Memory B cell (primary cell): Measurements from ENCODE around the gene DPP10.
"Not testable (repeated sequence)": the region's sequence is repeated elsewhere in the genome, so short reads cannot be mapped to it uniquely, and the experiment has no call there.

Experiments
- ATAC-seq: fragments of 150-1000 bp; cut with Tn5 transposase; 2 replicates; pipeline ENCODE4 v1.10.0; 2021; ENCODE audit warnings: low read depth, mild to moderate bottlenecking, moderate library complexity
- DNase-seq, 2 donors: peaks; one replicate each; pipeline ENCODE4 v3.0.0; 2022; ENCODE audit warnings: low spot score in 2 of 2
- H3K27ac Mint-ChIP-seq: one replicate; pipeline ENCODE4 v1.8.0; 2022; ENCODE audit warnings: mild to moderate bottlenecking, moderate library complexity, mixed read lengths
- H3K27me3 Mint-ChIP-seq: one replicate; pipeline ENCODE4 v1.8.0; 2022; ENCODE audit warnings: mixed read lengths
- H3K36me3 Mint-ChIP-seq: one replicate; pipeline ENCODE4 v1.8.0; 2022; ENCODE audit warnings: mild to moderate bottlenecking, mixed read lengths
- H3K4me1 Mint-ChIP-seq: one replicate; pipeline ENCODE4 v1.8.0; 2022; ENCODE audit warnings: mixed read lengths
- H3K4me3 Mint-ChIP-seq: one replicate; pipeline ENCODE4 v1.8.0; 2022; ENCODE audit warnings: mild to moderate bottlenecking, moderate library complexity, mixed read lengths
- H3K9me3 Mint-ChIP-seq: one replicate; pipeline ENCODE4 v1.8.0; 2022; ENCODE audit warnings: mixed read lengths

DPP10 gene

DNA sequence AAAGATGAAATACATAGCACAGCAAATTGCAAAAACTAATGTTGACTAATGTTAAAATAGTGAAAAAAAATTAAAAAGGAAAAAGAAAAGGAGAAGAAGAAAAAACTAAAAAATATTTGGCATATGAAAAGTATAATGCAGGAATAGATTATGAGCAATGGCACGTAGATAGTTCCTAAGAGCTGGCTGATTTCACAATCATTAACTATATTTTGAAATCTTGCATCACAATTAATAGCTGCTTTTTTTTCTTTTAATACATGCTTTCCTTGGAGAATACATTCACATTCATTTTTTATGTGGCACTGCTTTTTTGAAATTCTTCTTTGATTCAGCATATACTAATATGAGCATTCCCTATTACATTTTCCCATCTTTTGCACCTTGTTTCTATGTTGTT lies 299.8 kb downstream of the DPP10 start:
- ATAC-seq = no peak

DNA sequence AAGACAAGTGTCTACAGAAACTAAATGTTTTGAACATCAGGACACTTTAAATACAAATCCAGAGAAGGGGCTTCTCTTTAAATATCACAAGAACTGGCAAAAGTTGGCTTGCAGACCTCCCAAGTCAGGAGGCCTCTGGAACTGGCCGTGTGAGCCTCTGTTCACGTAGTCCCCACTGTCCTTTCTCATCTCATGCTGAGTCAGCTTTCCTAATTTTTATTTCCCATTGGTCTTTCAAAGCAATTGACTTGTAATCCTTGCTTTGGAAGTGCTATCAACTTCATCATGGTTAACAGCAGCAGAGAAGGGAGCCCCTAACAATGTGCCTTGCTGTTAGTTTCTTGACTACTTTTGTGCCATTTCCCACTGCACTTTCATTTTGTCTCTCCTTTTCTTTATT lies 303.3 kb downstream of the DPP10 start:
- Mint-ChIP-seq H3K4me1 (no peaks in the 10 kb centered on the region), H3K9me3 (no peaks in the 10 kb centered on the region), H3K27ac (no peak overlapping the region), H3K4me3 (no peak overlapping the region), H3K36me3 (no peaks in the 10 kb centered on the region), H3K27me3 (no peaks in the 10 kb centered on the region)
- DNase-seq (no peak), ATAC-seq (no peak)

More for the DNA sequence above, 299.8 kb downstream of the DPP10 start:
- no peak overlapping the region for H3K27ac Mint-ChIP-seq
- no peaks in the 10 kb centered on the region for H3K36me3 Mint-ChIP-seq
- H3K4me1 Mint-ChIP-seq = no peaks in the 10 kb centered on the region
- H3K9me3 Mint-ChIP-seq = no peaks in the 10 kb centered on the region
- H3K27me3 Mint-ChIP-seq = no peaks in the 10 kb centered on the region
- no peak for DNase-seq
- no peak overlapping the region for H3K4me3 Mint-ChIP-seq

DNA sequence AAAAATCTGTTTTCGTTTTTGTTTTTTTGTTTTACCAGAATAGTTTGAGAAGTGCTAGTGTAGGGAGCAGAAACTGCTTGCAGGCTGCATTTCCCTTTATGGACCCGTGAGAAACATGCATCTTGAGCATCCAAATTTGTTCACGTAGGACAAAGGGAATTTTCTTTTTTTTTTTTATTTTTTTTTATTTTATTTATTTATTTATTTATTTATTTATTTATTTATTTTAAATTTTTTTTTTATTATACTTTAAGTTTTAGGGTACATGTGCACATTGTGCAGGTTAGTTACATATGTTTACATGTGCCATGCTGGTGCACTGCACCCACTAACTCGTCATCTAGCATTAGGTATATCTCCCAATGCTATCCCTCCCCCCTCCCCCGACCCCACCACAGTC lies 305.7 kb downstream of the DPP10 start:
- ATAC-seq, DNase-seq, H3K36me3 Mint-ChIP-seq, H3K4me3 Mint-ChIP-seq, H3K27me3 Mint-ChIP-seq, H3K9me3 Mint-ChIP-seq, H3K4me1 Mint-ChIP-seq, H3K27ac Mint-ChIP-seq: not testable (repeated sequence)

DNA sequence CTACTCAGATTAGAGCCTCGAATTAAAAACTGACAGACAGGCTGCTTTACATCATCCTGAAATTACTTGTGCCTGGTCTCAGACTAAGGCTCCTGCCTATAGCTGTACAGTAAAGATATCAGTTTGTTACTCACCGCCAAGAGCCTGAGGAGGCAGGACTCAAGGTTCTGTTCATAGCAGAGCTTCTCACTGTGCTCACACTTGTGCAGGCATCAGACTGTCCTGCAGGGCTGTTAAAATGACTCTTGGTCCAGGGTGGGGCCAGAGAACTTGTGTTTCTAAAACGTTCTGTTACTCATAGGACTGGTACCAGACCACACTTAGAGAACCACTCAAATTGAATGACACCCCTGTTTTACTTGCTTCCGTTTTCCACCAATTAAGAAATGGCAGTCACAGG lies 310.0 kb downstream of the DPP10 start:
- H3K4me1 Mint-ChIP-seq = no peaks in the 10 kb centered on the region
- no peak overlapping the region for H3K27ac Mint-ChIP-seq
- H3K36me3 Mint-ChIP-seq = no peaks in the 10 kb centered on the region
- peaks cover 4% of the 10 kb centered on the region for H3K27me3 Mint-ChIP-seq
- H3K4me3 Mint-ChIP-seq = no peak overlapping the region
- no peak for DNase-seq
- ATAC-seq = no peak
- peaks cover 1% of the 10 kb centered on the region for H3K9me3 Mint-ChIP-seq

DNA sequence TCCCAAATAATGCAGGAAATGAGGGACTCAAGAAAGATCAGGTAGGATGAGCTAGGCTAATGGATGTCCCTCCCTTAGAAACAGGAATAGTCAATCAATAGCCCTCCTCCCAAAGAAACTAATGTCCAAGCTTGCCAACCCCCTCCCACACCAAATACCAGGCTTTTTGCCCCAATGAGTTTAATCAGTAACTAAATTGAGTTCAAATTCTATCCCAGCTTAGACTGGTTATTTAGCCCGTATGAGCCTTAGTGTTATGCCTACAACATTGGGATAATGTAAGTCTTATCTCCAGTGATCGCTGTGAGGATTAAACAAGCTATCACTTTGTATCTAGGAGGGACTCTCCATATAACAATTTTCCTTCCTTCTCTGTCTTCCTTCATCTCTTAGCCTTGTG lies 310.7 kb downstream of the DPP10 start:
- H3K4me3 Mint-ChIP-seq = no peak overlapping the region
- H3K27me3 Mint-ChIP-seq = peaks cover 4% of the 10 kb centered on the region
- no peak for DNase-seq
- H3K27ac Mint-ChIP-seq = no peak overlapping the region
- H3K4me1 Mint-ChIP-seq = no peaks in the 10 kb centered on the region
- no peaks in the 10 kb centered on the region for H3K36me3 Mint-ChIP-seq
- ATAC-seq = no peak
- peaks cover 1% of the 10 kb centered on the region for H3K9me3 Mint-ChIP-seq

DNA sequence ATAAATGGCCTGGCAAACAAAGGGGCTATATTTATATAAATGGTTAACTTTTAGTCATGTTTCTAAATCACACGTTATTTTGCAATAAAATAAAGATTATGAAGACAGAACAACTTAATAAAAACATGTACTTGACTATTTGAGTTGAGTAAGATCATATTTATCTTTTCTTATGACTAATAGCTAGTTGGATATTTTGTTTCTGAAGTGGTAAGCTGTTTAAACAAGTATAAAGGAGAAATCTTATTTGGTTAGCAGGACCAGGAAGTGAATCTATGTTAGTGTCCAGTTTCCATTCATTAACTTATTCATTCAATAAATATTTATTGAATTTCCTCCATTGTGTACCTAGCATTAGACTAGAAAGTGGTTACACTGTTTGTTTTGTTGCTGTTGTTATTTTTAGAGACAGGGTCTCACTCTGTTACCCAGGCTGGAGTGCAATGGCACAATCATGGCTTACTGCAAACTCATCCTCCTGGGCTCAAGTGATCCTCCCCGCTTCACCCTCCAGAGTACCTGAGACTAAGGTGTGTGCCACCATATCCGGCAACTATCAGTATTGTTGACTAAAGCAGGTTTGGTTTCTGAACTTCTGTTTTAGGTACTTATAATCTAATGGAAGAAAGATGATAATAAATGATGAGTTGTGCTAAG lies 312.6 kb downstream of the DPP10 start:
- H3K27me3 Mint-ChIP-seq = peaks cover 4% of the 10 kb centered on the region
- peaks cover 1% of the 10 kb centered on the region for H3K9me3 Mint-ChIP-seq
- DNase-seq = no peak
- H3K4me1 Mint-ChIP-seq = no peaks in the 10 kb centered on the region
- no peak overlapping the region for H3K4me3 Mint-ChIP-seq
- H3K27ac Mint-ChIP-seq = no peak overlapping the region
- no peak for ATAC-seq
- no peaks in the 10 kb centered on the region for H3K36me3 Mint-ChIP-seq

DNA sequence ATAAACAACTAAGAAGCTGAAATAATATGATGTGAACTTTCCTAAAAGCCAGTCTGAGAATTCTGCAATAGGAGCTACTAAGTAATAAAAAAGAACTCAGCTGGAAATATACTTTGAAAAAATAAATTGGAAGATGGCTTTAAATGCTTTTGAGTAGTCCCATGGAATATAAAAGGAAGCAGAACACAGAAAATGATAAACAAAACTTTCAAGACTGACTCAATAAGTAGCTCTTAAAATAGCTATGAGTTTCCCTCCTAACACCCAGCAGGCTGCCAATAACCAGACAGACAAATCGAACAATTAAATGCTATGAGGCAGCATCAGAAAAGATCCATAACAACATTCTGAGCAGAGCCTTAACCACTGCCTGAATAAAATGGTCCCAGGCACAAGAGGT lies 319.9 kb downstream of the DPP10 start:
- Mint-ChIP-seq H3K27ac (no peak overlapping the region), H3K9me3 (peaks cover 2% of the 10 kb centered on the region), H3K4me3 (no peak overlapping the region), H3K27me3 (no peaks in the 10 kb centered on the region), H3K36me3 (no peaks in the 10 kb centered on the region), H3K4me1 (no peaks in the 10 kb centered on the region)
- no peak for DNase-seq
- no peak for ATAC-seq

DNA sequence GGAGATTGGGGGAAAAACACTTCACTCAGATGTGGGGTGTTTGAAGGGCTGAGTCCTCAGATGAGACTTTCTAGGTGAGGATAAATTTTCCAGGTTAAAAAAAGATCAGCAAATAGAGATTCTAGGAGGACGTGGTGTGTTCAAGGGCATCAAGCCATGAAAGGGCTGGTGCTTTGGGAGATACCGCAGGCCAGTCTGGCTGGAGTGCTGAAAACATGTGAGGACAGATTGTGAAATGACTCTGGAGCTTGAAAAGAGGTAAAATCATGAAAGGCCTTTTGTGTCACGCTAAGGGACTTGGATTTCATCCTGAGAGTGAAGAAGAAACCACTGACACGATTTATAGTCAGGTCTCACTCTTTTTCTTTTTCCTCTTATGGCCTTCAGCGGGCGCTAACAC lies 320.5 kb downstream of the DPP10 start:
- no peak overlapping the region for H3K27ac Mint-ChIP-seq
- ATAC-seq (no peak), DNase-seq (no peak)
- H3K4me1 Mint-ChIP-seq = no peaks in the 10 kb centered on the region
- no peaks in the 10 kb centered on the region for H3K36me3 Mint-ChIP-seq
- no peak overlapping the region for H3K4me3 Mint-ChIP-seq
- H3K27me3 Mint-ChIP-seq = no peaks in the 10 kb centered on the region
- peaks cover 2% of the 10 kb centered on the region for H3K9me3 Mint-ChIP-seq

DNA sequence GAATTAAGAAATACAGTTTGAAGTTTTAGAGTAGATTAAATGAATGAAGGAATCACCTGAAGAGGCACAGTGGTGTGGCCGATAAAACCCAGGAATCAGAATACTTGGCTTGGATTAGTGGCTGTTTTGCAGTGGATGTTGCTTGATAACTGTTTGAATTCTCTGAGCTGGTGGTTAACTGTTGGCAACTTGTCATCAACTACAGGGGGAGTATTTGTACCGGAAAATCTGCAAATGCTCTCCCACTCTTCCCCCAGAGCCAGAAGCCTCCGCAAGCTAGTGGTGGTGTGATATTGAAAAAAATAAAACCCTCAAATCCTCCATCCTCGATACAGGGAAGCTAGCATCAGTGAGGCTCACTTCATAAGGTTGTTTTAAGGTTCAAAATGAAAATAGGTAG lies 326.7 kb downstream of the DPP10 start:
- H3K27ac Mint-ChIP-seq = no peak overlapping the region
- H3K9me3 Mint-ChIP-seq = peaks cover 2% of the 10 kb centered on the region
- no peaks in the 10 kb centered on the region for H3K4me1 Mint-ChIP-seq
- H3K4me3 Mint-ChIP-seq = no peak overlapping the region
- no peaks in the 10 kb centered on the region for H3K27me3 Mint-ChIP-seq
- ATAC-seq = no peak
- no peak for DNase-seq
- H3K36me3 Mint-ChIP-seq = no peaks in the 10 kb centered on the region

DNA sequence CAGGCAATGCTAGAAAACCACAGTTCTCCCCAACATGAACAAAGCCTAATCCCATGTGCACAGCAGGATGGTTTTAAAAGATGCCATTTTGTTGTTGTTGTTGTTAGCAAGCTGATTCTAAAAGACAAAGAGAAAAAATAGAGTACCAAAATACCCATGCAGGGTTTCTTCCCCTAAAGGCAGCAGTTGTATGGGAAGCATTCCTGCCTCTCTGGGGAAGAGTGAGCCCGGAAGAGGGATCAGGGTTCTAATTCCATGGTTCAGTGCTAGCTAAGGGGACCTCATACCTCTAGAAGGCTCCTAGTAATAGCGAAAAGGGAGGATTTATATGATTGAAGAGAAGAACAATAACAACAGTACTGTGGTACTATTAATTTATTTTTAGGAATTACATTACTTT lies 327.6 kb downstream of the DPP10 start:
- ATAC-seq (no peak), DNase-seq (no peak)
- Mint-ChIP-seq H3K4me1 (no peaks in the 10 kb centered on the region), H3K36me3 (no peaks in the 10 kb centered on the region), H3K27ac (no peak overlapping the region), H3K27me3 (no peaks in the 10 kb centered on the region), H3K4me3 (no peak overlapping the region), H3K9me3 (peaks cover 2% of the 10 kb centered on the region)

DNA sequence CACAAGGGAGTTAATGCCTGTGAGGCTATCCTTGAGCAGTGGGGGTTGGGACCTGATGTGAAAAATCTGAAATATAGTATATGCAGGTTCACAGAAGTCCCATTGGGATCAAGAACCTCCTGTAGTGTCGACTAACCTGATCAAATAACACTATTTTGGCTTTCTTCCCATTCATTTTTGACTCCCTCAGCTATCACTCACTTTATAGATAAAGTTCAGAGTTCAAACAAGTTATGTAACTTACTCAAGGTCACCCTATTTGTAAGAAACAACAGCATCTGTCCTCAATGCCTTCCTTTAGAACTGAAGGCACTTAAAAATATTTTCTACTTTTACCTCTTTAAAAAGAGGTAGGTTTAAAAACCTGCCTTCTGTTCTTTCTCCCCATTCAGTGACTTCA lies 341.6 kb downstream of the DPP10 start:
- no peak for DNase-seq
- Mint-ChIP-seq H3K27me3 (no peaks in the 10 kb centered on the region), H3K36me3 (no peaks in the 10 kb centered on the region), H3K27ac (no peak overlapping the region), H3K4me1 (no peaks in the 10 kb centered on the region), H3K4me3 (no peak overlapping the region), H3K9me3 (no peaks in the 10 kb centered on the region)
- no peak for ATAC-seq

DNA sequence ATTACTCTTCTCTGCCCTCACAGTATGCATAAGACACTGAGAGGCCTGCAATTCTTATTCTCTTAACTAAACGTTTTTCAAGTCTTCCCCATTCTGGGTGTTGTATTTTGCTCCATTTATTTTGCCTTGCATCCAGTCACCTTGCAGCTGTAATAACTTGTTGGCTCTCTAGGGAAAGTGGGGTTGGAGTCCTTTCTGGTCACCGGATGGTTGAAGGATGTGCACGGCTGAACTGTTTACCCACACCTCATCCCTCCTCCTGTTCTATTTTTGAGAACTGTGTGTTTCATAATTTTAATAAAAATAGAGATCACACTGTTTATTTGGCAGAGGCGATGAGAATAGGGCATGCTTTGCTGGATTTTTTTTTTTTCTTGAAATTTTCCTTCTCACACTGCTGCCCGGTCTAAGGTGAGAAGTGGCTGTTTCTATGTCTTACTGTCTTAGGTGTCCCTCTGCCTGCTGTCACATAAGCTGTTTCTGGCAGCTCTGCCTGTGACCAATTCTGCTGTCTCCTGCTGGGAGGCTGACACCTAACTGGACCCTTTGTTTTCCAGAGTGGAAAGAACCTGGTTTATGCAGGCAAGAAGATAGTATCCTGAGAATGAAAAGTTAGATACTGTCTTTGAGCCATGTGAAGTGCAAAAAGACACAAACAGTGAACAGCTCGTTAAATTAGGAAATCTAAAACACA lies 342.6 kb downstream of the DPP10 start:
- ATAC-seq (no peak), DNase-seq (no peak)
- Mint-ChIP-seq H3K27me3 (peaks cover 2% of the 10 kb centered on the region), H3K36me3 (no peaks in the 10 kb centered on the region), H3K9me3 (no peaks in the 10 kb centered on the region), H3K27ac (no peak overlapping the region), H3K4me1 (no peaks in the 10 kb centered on the region), H3K4me3 (no peak overlapping the region)

DNA sequence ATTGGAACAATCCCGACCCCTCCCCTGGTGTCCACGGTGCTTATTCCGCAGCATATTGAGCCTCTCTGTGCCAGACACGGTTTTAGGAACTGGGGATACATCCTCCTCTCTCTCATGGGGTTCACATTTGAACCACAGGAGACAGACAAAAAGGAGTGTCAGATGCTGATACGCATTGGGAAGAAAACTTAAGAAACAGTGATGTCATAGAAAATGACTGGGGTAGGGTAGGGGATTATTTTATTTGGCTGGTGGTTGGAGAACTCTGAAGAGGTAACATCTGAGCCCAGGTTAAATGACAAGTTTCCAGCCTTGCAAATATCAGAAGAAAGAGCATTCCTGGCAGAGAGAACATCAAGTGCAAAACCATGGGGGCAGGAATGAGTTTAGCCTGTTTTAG lies 344.5 kb downstream of the DPP10 start:
- H3K9me3 Mint-ChIP-seq = no peaks in the 10 kb centered on the region
- no peaks in the 10 kb centered on the region for H3K4me1 Mint-ChIP-seq
- ATAC-seq (no peak), DNase-seq (no peak)
- H3K27me3 Mint-ChIP-seq = peaks cover 2% of the 10 kb centered on the region
- H3K36me3 Mint-ChIP-seq = no peaks in the 10 kb centered on the region
- H3K27ac Mint-ChIP-seq = no peak overlapping the region
- no peak overlapping the region for H3K4me3 Mint-ChIP-seq

DNA sequence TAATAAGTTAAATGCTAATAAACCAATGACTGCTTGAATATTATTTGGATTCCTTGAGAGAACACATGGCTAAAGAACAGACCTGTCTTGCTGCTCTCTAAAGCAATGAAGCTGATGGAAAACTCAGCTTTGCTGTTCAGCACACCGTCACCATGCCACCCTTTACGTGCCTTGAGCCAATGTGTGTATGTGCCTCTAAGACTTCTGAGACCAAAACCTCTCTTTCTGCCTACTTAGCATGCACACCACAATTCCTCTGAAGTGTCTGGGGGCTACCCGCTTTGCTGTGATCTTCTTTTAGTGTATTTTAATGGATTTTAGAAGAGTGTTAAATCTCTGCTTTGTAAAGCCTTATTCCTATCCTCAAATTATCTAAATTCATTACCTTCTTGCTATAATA lies 345.0 kb downstream of the DPP10 start:
- Mint-ChIP-seq H3K27ac (no peak overlapping the region), H3K36me3 (no peaks in the 10 kb centered on the region)

DNA sequence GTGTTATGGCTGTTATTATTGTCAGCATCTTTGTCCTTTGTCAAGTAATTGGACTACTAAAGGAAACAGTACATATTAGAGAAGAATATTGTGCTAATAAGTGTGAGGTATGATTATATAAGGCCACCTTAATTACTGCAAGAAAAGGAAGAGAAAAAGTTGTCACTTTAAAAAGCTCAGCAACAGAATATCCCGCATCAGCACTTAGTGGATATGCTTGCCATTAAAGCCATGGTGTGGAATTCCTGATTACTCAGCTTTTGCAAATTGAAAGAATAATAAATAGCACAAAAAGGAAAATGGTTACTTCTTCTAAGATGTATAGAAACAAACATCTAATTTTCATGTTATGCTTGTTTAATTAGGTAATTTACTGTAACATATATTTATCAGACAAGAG lies 347.5 kb downstream of the DPP10 start:
- H3K27me3 Mint-ChIP-seq = peaks cover 2% of the 10 kb centered on the region
- H3K9me3 Mint-ChIP-seq = no peaks in the 10 kb centered on the region
- H3K4me3 Mint-ChIP-seq = no peak overlapping the region
- H3K27ac Mint-ChIP-seq = no peak overlapping the region
- no peak for ATAC-seq
- no peaks in the 10 kb centered on the region for H3K4me1 Mint-ChIP-seq
- no peaks in the 10 kb centered on the region for H3K36me3 Mint-ChIP-seq
- no peak for DNase-seq

More for the DNA sequence above, 345.0 kb downstream of the DPP10 start:
- Mint-ChIP-seq H3K4me3 (no peak overlapping the region), H3K27me3 (peaks cover 2% of the 10 kb centered on the region), H3K4me1 (no peaks in the 10 kb centered on the region), H3K9me3 (no peaks in the 10 kb centered on the region)
- no peak for ATAC-seq
- no peak for DNase-seq
